Adipocyte (in vitro differentiated cells): ENCODE measurements around the gene KCNJ10.

ENCODE experiments used
- DNase-seq: peaks from one replicate; pipeline ENCODE4 v3.0.0-alpha.2; 2015; ENCODE audit warnings: low read depth
- H3K27me3 ChIP-seq: replicated peaks from 2 replicates; pipeline ENCODE4 v1.7.0; 2013; ENCODE audit warnings: mild to moderate bottlenecking, low read length, moderate library complexity; ENCODE audit not compliant: control insufficient read depth, insufficient read depth
- H3K36me3 ChIP-seq: 2 replicates; pipeline ENCODE4 v1.7.0; 2013; ENCODE audit warnings: low read length, mild to moderate bottlenecking, moderate library complexity; ENCODE audit not compliant: control insufficient read depth, insufficient read depth, severe bottlenecking
- H3K4me1 ChIP-seq: 2 replicates; pipeline ENCODE4 v1.7.0; 2013; ENCODE audit warnings: mild to moderate bottlenecking, low read length, moderate library complexity; ENCODE audit not compliant: control insufficient read depth, insufficient read depth
- H3K4me3 ChIP-seq: 2 replicates; pipeline ENCODE4 v1.7.0; 2013; ENCODE audit warnings: mild to moderate bottlenecking, low read length, moderate library complexity
- H3K9ac ChIP-seq: 2 replicates; pipeline ENCODE4 v1.7.0; 2013; ENCODE audit warnings: mild to moderate bottlenecking, low read length, moderate library complexity
- H3K9me3 ChIP-seq: 2 replicates; pipeline ENCODE4 v1.7.0; 2013; ENCODE audit warnings: mild to moderate bottlenecking, low read length, moderate library complexity; ENCODE audit not compliant: control insufficient read depth

The KCNJ10 gene

GRCh38 chr1:159996653-159997052 is 73.3 kb downstream of the KCNJ10 start:
- Histone ChIP-seq H3K4me3 (no peak overlapping the region), H3K9ac (no peak overlapping the region), H3K36me3 (no peaks in the 10 kb centered on the region), H3K9me3 (no peaks in the 10 kb centered on the region), H3K27me3 (no peaks in the 10 kb centered on the region), H3K4me1 (peaks cover 23% of the 10 kb centered on the region)
- DNase-seq, result peak; percentile 88

- Histone ChIP-seq H3K36me3 (no peaks in the 10 kb centered on the region), H3K9me3 (no peaks in the 10 kb centered on the region), H3K4me1 (peaks cover 30% of the 10 kb centered on the region)
These were observed 75.1 kb downstream of the KCNJ10 start for GRCh38 chr1:159994896-159995295.

DNA sequence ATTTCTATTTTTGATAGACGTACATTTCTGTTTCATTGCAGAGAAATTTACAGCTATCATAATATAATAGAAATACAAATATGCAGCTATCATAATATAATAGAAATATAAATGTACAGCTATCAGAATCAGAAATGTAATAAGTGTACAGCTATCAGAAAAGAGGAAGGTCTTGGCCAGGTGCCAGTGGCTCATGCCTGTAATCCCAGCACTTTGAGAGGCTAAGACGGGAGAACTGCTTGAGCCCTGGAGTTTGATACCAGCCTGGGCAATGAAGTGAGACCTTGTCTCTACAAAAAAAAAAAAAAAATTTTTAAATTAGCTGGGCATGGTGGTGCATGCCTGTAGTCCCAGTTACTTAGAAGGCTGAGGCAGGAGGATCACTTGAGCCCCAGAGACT is 76.0 kb downstream of the KCNJ10 start:
- Histone ChIP-seq H3K4me3 (no peak overlapping the region), H3K36me3 (no peaks in the 10 kb centered on the region), H3K4me1 (peaks cover 25% of the 10 kb centered on the region), H3K9ac (no peak overlapping the region), H3K9me3 (no peaks in the 10 kb centered on the region), H3K27me3 (no peaks in the 10 kb centered on the region)
- DNase-seq, result no peak

More at GRCh38 chr1:159994896-159995295, 75.1 kb downstream of the KCNJ10 start:
- DNase-seq, result no peak
- Histone ChIP-seq H3K4me3 (no peak overlapping the region), H3K9ac (no peak overlapping the region), H3K27me3 (no peaks in the 10 kb centered on the region)

GRCh38 chr1:159992161-159992560 is 77.8 kb downstream of the KCNJ10 start:
- Histone ChIP-seq H3K9me3 (no peaks in the 10 kb centered on the region), H3K36me3 (no peaks in the 10 kb centered on the region), H3K9ac (no peak overlapping the region), H3K4me1 (peaks cover 24% of the 10 kb centered on the region), H3K27me3 (no peaks in the 10 kb centered on the region), H3K4me3 (no peak overlapping the region)
- DNase-seq, result peak; percentile 5

DNA sequence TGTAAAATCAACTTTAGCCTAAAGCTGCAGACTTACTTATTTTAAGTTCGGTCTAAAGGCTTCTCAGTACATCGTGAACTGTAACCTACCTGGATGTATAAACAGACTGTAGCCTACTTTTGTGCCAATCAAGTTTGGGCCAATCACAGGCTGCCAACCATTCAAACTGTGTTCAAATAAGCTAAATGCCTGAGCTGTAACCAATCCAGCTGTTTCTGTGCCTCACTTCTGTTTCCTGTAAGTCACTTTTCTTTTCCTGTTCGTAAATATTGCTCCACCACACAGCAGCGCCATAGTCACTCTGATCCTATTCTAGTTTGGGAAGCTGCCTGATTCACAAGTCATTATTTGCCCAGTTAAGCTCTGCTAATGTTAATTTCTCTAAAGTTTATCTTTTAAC is 78.4 kb downstream of the KCNJ10 start:
- no peak overlapping the region for H3K4me3 ChIP-seq
- H3K9ac ChIP-seq, result no peak overlapping the region
- peaks cover 18% of the 10 kb centered on the region for H3K4me1 ChIP-seq
- no peaks in the 10 kb centered on the region for H3K36me3 ChIP-seq
- no peaks in the 10 kb centered on the region for H3K27me3 ChIP-seq
- H3K9me3 ChIP-seq, result peaks cover 2% of the 10 kb centered on the region
- peak; percentile 41 for DNase-seq

- Histone ChIP-seq H3K9me3 (peaks cover 4% of the 10 kb centered on the region), H3K36me3 (no peaks in the 10 kb centered on the region), H3K27me3 (no peaks in the 10 kb centered on the region), H3K4me1 (peaks cover 12% of the 10 kb centered on the region), H3K9ac (no peak overlapping the region), H3K4me3 (no peak overlapping the region)
- no peak for DNase-seq
These were observed 80.0 kb downstream of the KCNJ10 start for GRCh38 chr1:159990005-159990404.

DNA sequence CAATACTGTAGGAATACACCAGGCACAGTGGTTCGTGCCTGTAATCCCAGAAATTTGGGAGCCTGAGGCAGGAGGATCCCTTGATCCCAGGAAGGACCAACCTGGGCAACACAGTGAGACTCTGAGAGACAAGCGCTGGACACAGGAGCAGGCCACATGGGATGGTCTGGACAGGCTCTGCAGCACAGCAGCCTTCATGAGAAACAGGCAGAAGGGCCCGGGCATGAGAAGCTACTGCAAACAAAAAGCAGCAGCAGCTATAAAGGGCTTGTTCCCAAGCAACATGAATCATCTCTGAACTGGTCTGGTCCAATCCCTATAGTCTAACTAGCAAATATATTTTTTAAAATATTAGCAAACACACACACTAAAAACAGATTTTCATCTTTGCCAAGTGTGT is 80.4 kb downstream of the KCNJ10 start:
- DNase-seq, result no peak
- H3K4me3 ChIP-seq, result no peak overlapping the region
- H3K9ac ChIP-seq, result no peak overlapping the region
- H3K27me3 ChIP-seq, result no peaks in the 10 kb centered on the region
- no peaks in the 10 kb centered on the region for H3K36me3 ChIP-seq
- H3K4me1 ChIP-seq, result peaks cover 12% of the 10 kb centered on the region
- H3K9me3 ChIP-seq, result peaks cover 4% of the 10 kb centered on the region

DNA sequence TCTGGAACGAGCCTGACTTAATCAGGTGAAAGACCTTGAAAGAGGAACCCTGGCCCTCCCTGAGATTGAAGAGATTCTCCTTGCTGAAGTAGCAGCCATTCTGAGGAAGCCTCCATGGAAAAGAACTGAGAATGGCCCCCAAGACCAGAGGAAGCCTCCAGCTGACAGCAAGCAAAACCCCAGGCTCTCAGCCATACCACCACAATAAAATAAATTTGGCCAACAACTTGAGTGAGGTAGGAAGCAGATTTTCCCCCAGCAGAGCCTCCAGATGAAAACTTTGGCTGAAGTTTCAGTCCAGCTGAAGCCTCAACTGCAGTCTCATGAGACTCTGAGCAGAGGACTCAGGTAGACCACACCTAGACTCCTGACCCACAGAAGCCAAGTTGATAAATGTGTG is 82.0 kb downstream of the KCNJ10 start:
- peaks cover 12% of the 10 kb centered on the region for H3K4me1 ChIP-seq
- H3K27me3 ChIP-seq, result no peaks in the 10 kb centered on the region
- no peak for DNase-seq
- H3K36me3 ChIP-seq, result no peaks in the 10 kb centered on the region
- no peak overlapping the region for H3K4me3 ChIP-seq
- peaks cover 4% of the 10 kb centered on the region for H3K9me3 ChIP-seq
- no peak overlapping the region for H3K9ac ChIP-seq

DNA sequence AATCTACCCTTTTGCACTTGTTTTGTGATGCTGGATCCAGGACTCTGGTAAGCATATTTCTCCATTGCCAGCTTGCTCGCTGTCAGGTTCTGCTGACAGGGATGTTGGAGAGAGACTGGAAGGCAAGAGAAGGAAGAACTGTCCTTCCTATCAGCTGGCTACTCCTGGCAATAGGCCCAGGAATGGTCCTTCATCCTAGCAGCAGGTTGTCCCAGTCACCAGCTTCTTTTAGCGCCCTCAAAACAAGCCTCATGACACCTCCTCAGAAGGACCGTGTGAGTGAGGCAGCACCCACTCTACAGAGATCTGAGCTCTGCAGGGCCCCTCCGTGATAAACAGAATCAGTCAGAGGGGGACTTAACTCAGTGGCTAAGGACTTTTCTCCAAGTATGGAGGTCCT is 82.8 kb downstream of the KCNJ10 start:
- H3K9me3 ChIP-seq, result peaks cover 4% of the 10 kb centered on the region
- H3K36me3 ChIP-seq, result peaks cover 3% of the 10 kb centered on the region
- no peak for DNase-seq
- H3K4me1 ChIP-seq, result peaks cover 12% of the 10 kb centered on the region
- H3K9ac ChIP-seq, result no peak overlapping the region
- no peak overlapping the region for H3K4me3 ChIP-seq
- no peaks in the 10 kb centered on the region for H3K27me3 ChIP-seq

DNA sequence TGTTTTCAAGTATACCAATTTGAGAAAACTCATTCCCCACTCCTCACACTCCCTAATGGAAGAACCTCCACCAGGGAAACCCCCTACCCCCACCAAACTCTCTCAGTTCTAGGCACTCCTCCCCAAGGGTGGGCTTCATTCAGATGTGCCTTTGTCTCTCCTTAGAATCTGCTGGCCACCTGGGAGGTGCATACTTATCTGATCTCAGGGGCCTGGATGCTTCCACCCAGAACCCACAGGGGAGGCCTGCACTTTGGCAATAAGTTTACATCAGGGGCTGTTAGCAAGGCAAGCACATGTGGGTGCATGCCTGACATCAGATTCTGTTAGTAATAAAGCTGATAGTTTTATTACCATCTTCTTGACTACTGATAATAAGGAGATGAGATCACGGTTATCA is 83.4 kb downstream of the KCNJ10 start:
- no peak for DNase-seq
- Histone ChIP-seq H3K36me3 (peaks cover 8% of the 10 kb centered on the region), H3K27me3 (no peaks in the 10 kb centered on the region), H3K9ac (no peak overlapping the region), H3K4me3 (no peak overlapping the region), H3K9me3 (peaks cover 4% of the 10 kb centered on the region), H3K4me1 (peaks cover 5% of the 10 kb centered on the region)

DNA sequence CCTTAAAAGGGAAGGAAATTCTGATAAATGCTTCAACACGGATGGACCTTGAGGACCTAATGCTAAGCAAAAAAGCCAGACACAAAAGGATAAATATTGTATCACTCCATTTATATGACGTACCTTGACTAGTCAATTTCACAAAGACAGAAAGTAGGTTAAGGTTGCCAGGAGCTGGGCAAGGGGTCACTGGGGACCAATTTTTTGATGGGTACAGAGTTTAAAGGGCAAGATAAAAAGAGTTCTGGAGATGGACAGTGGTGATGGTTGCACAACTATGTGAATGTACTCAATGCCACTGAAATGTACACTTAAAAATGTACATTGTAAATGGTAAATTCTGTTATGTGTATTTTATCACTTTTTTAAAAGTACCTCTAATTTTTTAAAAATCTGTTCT is 83.9 kb downstream of the KCNJ10 start:
- Histone ChIP-seq H3K9ac (no peak overlapping the region), H3K4me3 (no peak overlapping the region), H3K27me3 (no peaks in the 10 kb centered on the region), H3K36me3 (peaks cover 12% of the 10 kb centered on the region), H3K9me3 (peaks cover 4% of the 10 kb centered on the region), H3K4me1 (peaks cover under 1% of the 10 kb centered on the region)
- no peak for DNase-seq

- H3K27me3 ChIP-seq, result no peaks in the 10 kb centered on the region
- H3K4me1 ChIP-seq, result no peaks in the 10 kb centered on the region
- H3K36me3 ChIP-seq, result peaks cover 16% of the 10 kb centered on the region
- H3K9ac ChIP-seq, result no peak overlapping the region
- H3K4me3 ChIP-seq, result no peak overlapping the region
- DNase-seq, result no peak
- H3K9me3 ChIP-seq, result peaks cover 4% of the 10 kb centered on the region
These were observed 84.5 kb downstream of the KCNJ10 start for GRCh38 chr1:159985473-159985872.
